ENCODE measurements around the gene COL16A1. TPM values are rescaled to one million over a fixed set of nuclear protein-coding genes. Genes with fewer than 3 reads are reported as not detected.

Gene COL16A1
- total and polyA plus RNA-seq, 2 of the 4 experiments (the other 2 are of a cell fraction): 34.2 to 62.8 TPM

- H2AK5ac ChIP-seq (ENCODE audit: low read depth, low read length): no peak overlapping the region
- no peak overlapping the region for H4K8ac ChIP-seq (ENCODE audit: low read depth in 2 of 2, low read length in 2 of 2)
- 0 out of 2 replicates have a peak, but pooled peaks cover 9% of the 10 kb centered on the region for H3K9me1 ChIP-seq (ENCODE audit: insufficient read depth, low read length)
- H3K36me3 ChIP-seq (ENCODE audit: control insufficient read depth, insufficient read depth, low read length): peaks cover 5% of the 10 kb centered on the region; the same call in 1 of the 2 replicates
- H3K9ac ChIP-seq (ENCODE audit: low read depth, low read length): no peak overlapping the region
- H4K5ac ChIP-seq (ENCODE audit: low read depth, low read length): no peak overlapping the region
- WGBS, 2 experiments (ENCODE audit: extremely low coverage in 2 of 2, insufficient read length in 1 of 2): 64% methylated on average over 3 of the region's 12 CpGs; no CpG with 5 or more reads in 1 of the 2 experiments
- DNase-seq (no peak), ATAC-seq (ENCODE audit: low read depth) (no peak)
- in situ Hi-C loops (cut with MboI; ENCODE audit: low sequenced_read_pairs) (no loop called here), intact Hi-C loops (cut with micrococcal nuclease) (no loop called here), dilution Hi-C loops (cut with HindIII; ENCODE audit: low sequenced_read_pairs, unreplicated experiment) (no loop called here)
- no peak for TF ChIP-seq CHD1 (IDR thresholded peaks at IDR 0.05; ENCODE audit: low read depth, low read length)
- TF ChIP-seq CEBPB (IDR thresholded peaks at IDR 0.05; ENCODE audit: low read depth, low read length): no peak
- no peak for TF ChIP-seq RCOR1 (IDR thresholded peaks at IDR 0.05; ENCODE audit: insufficient replicate concordance, low read length)
- no peak for TF ChIP-seq MXI1 (IDR thresholded peaks at IDR 0.05; ENCODE audit: borderline replicate concordance, low read depth, low read length)
- TF ChIP-seq MAFK (IDR thresholded peaks at IDR 0.05; ENCODE audit: low read depth, low read length): no peak
- no peak for TF ChIP-seq ELK1 (IDR thresholded peaks at IDR 0.05; ENCODE audit: borderline replicate concordance, low read depth, low read length)
- TF ChIP-seq NFE2L2 (IDR thresholded peaks at IDR 0.05; ENCODE audit: low read depth, low read length): no peak
- no peak for TF ChIP-seq FOS (IDR thresholded peaks at IDR 0.05; ENCODE audit: low read depth, low read length)
- no peak for TF ChIP-seq RAD21 (IDR thresholded peaks at IDR 0.05; ENCODE audit: low read length)
- no peak for TF ChIP-seq MAZ (IDR thresholded peaks at IDR 0.05; ENCODE audit: borderline replicate concordance, low read depth, low read length)
- no peak for TF ChIP-seq RFX5 (IDR thresholded peaks at IDR 0.05; ENCODE audit: low read depth, low read length)
- TF ChIP-seq CTCF (conservative IDR thresholded peaks at IDR 0.05; ENCODE audit: low read depth, low read length): no peak
- no peak overlapping the region for H3K4me3 ChIP-seq (ENCODE audit: insufficient read depth, low read depth, low read length)
- H3K9me3 ChIP-seq (ENCODE audit: control insufficient read depth, insufficient read depth, low read length): no peaks in the 10 kb centered on the region
- H4K20me1 ChIP-seq (ENCODE audit: insufficient read depth, low read length): 0 out of 2 replicates have a peak, but pooled peaks cover 10% of the 10 kb centered on the region
- H2BK20ac ChIP-seq (ENCODE audit: low read depth, low read length): no peak overlapping the region
- no peak overlapping the region for H2BK15ac ChIP-seq (ENCODE audit: low read depth, low read length)
- H3K4me2 ChIP-seq (ENCODE audit: low read depth, low read length): no peak overlapping the region
- no peak overlapping the region for H2AK9ac ChIP-seq (replicated peaks; ENCODE audit: low read depth, low read length, poor library complexity)
- H3K27ac ChIP-seq (ENCODE audit: insufficient read depth, low read length): no peak overlapping the region
- peaks cover 8% of the 10 kb centered on the region for H3K4me1 ChIP-seq (ENCODE audit: control insufficient read depth, insufficient read depth, low read length)
- H3K79me1 ChIP-seq (ENCODE audit: low read depth in 1 of 2, low read length in 2 of 2): no peaks in the 10 kb centered on the region
- no peak overlapping the region for H3K4ac ChIP-seq (ENCODE audit: low read depth, low read length)
- H3K56ac ChIP-seq (ENCODE audit: extremely low read depth, insufficient read depth, low read length): no peak overlapping the region
- no peak overlapping the region for H3K18ac ChIP-seq (ENCODE audit: low read depth, low read length)
- H2BK5ac ChIP-seq (ENCODE audit: low read depth, low read length, poor library complexity, severe bottlenecking): no peak overlapping the region
- CTCF ChIA-PET: no interaction called here
- no peak overlapping the region for H2BK120ac ChIP-seq (ENCODE audit: low read depth, low read length)
- no TSS peak for BruUV-seq (replicated peaks)
- no peak overlapping the region for H2AFZ ChIP-seq (replicated peaks; ENCODE audit: low read length, poor library complexity)
- POLR2A ChIA-PET (ENCODE audit: unreplicated experiment): no interaction called here
- H3K23ac ChIP-seq (ENCODE audit: low read depth, low read length): no peak overlapping the region
- H3K14ac ChIP-seq (replicated peaks; ENCODE audit: low read depth, low read length): no peak overlapping the region
- H3K27me3 ChIP-seq (ENCODE audit: control insufficient read depth, insufficient read depth, low read length): peaks cover 6% of the 10 kb centered on the region
- no peak overlapping the region for H4K91ac ChIP-seq (ENCODE audit: insufficient read depth, low read depth, low read length)
Observed at GRCh38 chr1:31623365-31623764, 80.5 kb downstream of the COL16A1 start.

All from IMR-90 (cell line).